GM18870 (cell line): Measurements from ENCODE around the gene IGDCC3.

Experiments
- ATAC-seq: cut with Tn5 transposase; IDR thresholded peaks from one replicate; pipeline ENCODE4 v1.9.1; 2021; ENCODE audit warnings: moderate library complexity; ENCODE audit not compliant: unreplicated experiment

The IGDCC3 gene

GRCh38 chr15:65377976-65378366 lies at the start of gene IGDCC3:
Gene IGDCC3 (minus strand): TSS chr15:65378002. CDS start chr15:65377788, 214 bp downstream.
- no peak for ATAC-seq

- no peak for ATAC-seq
Observed at GRCh38 chr15:65426216-65426853, 48.5 kb upstream of the IGDCC3 start.

DNA sequence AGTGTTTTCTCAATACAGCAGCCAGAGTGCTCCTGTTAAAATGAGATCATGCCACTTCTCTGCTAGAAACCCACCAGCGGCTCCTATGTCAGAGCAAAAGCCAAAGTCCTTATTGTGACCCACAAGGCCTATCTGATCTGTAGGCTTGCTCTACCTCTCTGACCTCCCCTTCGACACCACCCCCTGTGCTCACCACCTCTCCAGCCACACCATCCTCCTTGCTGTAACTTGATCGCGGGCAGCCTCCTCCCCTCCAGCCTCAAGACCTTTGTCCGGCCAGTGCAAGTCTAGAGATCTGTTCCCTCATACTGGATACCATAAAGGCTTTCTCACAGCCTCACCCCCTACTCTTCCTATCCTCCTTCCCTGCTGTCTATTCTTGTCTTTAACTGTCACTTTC lies 46.9 kb upstream of the IGDCC3 start:
- no peak for ATAC-seq

GRCh38 chr15:65423976-65424679 lies 46.3 kb upstream of the IGDCC3 start:
- no peak for ATAC-seq

- ATAC-seq: no peak
Observed at GRCh38 chr15:65423150-65423975, 45.6 kb upstream of the IGDCC3 start.

- no peak for ATAC-seq
Observed at GRCh38 chr15:65421360-65422215, 43.8 kb upstream of the IGDCC3 start.

- no peak for ATAC-seq
Observed at GRCh38 chr15:65420975-65421359, 43.2 kb upstream of the IGDCC3 start.

DNA sequence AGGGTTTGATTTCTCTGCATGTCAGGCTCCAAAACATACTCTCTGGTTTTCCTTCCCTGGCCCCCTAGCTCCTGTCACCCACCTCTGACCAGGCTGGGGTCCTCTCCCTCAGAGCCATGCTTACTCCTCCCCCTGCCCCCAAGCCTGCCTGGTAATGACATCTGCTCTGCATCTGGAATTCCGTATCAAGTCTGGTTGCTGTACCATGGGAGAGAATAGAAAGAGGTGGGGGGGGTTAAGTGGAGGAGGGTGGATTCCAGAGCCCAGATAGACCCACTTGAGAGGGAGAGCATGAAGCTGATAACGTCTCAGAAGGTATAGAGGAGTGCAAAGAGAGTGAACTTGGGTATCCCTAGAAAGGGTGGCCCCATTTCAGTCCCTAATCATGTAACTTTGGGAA lies 40.8 kb upstream of the IGDCC3 start:
- ATAC-seq: no peak

GRCh38 chr15:65416845-65417416 lies 39.1 kb upstream of the IGDCC3 start:
- ATAC-seq: no peak

GRCh38 chr15:65414841-65415621 lies 37.2 kb upstream of the IGDCC3 start:
- no peak for ATAC-seq

GRCh38 chr15:65413760-65414144 lies 36.0 kb upstream of the IGDCC3 start:
- no peak for ATAC-seq

DNA sequence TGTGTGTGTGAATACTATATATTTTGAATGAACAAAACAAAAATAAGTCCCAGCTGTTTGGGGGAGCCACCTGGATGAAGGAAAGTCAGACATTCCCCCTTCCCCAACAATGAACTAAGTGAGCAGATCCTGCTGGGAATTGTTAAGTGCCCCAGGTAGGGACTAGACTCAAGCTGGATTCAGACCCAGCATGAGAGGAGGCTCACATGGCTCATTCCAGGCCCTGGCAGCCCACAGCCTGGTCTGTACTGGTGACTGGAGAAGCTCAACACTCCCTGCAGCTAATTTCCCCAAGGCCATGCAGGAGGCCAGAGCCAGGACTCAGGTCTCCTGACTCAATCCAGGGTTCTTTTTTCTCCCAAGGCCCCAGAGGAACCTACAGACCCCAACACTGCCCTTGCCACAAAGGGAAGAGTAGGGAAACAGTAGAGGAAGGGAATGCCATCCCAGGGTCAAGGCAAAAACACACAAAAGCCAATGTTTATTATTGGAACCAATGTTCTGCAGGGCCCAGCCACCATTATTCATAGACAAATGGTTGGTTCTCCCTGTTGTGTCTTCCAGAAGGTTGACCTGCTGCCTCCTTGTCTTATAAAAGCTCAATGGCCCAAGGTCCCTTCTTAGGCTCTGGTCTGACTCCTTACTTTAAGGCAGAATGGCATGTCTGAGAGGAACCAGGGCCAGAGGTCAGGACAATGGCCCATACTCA lies 35.4 kb upstream of the IGDCC3 start:
- ATAC-seq: no peak

- no peak for ATAC-seq
Observed at GRCh38 chr15:65412556-65412955, 34.8 kb upstream of the IGDCC3 start.

DNA sequence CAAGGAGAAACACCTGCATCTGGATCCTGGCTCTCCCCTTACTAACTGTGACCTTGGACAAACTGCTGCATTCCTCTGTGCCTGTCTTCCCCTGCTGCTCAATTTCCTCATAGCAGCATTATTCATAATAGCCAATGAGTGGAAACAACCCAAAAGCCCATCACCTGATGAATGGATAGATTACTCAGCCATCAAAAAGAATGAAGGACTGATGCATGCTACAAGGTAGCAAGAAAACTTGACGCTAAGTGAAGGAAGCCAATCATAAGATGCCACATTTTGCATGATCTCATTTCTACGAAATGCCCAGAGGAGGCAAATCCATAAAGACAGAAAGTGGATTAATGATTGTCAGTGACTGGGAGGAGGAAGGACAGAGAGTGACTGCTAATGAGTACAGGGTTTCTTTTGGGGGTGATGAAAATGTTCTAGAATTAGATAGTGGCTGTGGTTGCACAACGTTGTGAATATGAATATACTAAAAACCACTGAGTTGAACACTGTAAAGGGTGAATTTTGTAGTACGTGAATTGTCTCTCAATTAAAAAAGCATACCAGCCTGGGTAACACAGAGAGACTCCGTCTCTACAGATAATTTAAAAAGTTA lies 33.8 kb upstream of the IGDCC3 start:
- ATAC-seq: no peak

GRCh38 chr15:65410972-65411371 lies 33.2 kb upstream of the IGDCC3 start:
- ATAC-seq: no peak

DNA sequence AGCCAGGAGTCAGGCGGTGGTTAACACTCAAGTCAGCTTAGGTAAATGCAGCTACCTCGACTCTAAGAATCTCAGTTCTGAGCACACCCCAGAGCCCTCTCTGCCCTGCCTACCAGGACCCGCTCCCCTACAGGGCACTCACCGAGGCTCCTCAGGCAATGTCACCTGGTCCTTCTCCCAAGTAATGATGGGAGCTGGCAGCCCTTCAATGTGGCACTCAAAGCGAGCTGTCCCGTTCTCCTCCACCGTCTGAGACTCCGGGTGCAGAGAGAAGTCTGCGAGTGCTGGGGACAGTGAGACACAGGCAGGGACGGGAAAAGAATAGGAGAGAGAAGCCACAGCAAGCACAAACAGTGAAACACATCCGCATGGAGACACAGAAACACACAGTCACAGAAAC lies 32.2 kb upstream of the IGDCC3 start:
- ATAC-seq: no peak

- ATAC-seq: no peak
Observed at GRCh38 chr15:65409036-65409631, 31.3 kb upstream of the IGDCC3 start.

- no peak for ATAC-seq
Observed at GRCh38 chr15:65408324-65409035, 30.7 kb upstream of the IGDCC3 start.
